Esophagus squamous epithelium (tissue), 4 donors: ENCODE data around the gene RPSA.

ENCODE experiments used
- POLR2A ChIP-seq, 4 donors: fragments of 450-650 bp; IDR thresholded peaks; one replicate each; pipeline ENCODE4 v1.6.1; 2017; ENCODE audit warnings: antibody characterized with exemption in 4 of 4, mild to moderate bottlenecking in 4 of 4, moderate library complexity in 3 of 4
- TF ChIP-seq, protein P1 (sequence below), 6 experiments: fragments of 450-650 bp in 4 of 6; fragments of 200-600 bp in 2 of 6; sonication (generic) in 2 of 6; IDR thresholded peaks; one replicate each; pipeline ENCODE4 v1.5.1; 2016 to 2019; ENCODE audit warnings: antibody characterized with exemption in 6 of 6, mild to moderate bottlenecking in 4 of 6, moderate library complexity in 4 of 6

DNA sequence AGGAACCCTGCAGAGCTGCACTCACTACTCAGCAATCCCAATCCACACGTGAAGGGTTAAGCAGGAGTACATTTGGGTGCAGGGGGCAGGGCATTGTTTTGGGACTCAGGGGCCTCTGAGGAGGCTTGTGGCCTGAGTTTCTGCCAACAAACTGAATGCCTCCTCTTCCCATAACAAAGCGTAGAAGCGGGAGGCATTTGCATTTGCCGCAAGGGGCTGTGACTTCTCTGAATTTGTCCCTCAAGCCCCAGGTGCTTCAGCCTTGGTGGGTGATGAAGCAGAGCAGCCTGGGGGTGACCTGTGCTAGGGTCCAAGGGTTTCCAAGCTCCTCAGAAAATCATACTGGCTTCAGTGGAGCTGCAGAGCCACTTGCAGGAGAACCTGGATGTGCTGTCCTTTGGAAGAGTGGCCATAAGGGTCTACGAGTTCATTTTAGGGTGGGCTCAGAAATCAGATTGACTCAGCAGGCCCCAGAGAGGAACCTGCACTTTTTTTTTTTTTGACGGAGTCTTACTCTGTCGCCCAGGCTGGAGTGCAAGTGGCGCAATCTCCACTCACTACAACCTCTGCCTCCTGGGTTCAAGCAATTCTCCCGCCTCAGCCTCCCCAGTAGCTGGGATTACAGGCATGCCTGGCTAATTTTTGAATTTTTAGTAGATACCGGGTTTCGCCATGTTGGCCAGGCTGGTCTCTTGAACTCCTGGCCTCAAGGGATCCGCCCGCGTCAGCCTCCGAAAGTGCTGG is 1.4 kb upstream of the RPSA start:
- TF ChIP-seq, protein P1, sequence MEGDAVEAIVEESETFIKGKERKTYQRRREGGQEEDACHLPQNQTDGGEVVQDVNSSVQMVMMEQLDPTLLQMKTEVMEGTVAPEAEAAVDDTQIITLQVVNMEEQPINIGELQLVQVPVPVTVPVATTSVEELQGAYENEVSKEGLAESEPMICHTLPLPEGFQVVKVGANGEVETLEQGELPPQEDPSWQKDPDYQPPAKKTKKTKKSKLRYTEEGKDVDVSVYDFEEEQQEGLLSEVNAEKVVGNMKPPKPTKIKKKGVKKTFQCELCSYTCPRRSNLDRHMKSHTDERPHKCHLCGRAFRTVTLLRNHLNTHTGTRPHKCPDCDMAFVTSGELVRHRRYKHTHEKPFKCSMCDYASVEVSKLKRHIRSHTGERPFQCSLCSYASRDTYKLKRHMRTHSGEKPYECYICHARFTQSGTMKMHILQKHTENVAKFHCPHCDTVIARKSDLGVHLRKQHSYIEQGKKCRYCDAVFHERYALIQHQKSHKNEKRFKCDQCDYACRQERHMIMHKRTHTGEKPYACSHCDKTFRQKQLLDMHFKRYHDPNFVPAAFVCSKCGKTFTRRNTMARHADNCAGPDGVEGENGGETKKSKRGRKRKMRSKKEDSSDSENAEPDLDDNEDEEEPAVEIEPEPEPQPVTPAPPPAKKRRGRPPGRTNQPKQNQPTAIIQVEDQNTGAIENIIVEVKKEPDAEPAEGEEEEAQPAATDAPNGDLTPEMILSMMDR (IDR thresholded peaks at IDR 0.05): no peak
- no peak for TF ChIP-seq POLR2A (IDR thresholded peaks at IDR 0.05)
